ENCODE results near the gene TAX1BP1. TPM values are rescaled to one million over a fixed set of nuclear protein-coding genes. Genes with fewer than 3 reads are reported as not detected.
"Not testable (repeated sequence)": the region's sequence is repeated elsewhere in the genome, so short reads cannot be mapped to it uniquely, and the experiment has no call there.

The TAX1BP1 gene
- total RNA-seq, 2 experiments from 2014 or later: 53.1 to 53.9 TPM

- CTCF ChIA-PET; ATAC-seq; H3K9me3 Mint-ChIP-seq (ENCODE audit: insufficient read depth): not testable (repeated sequence)
These were observed 116.9 kb downstream of the TAX1BP1 start for GRCh38 chr7:27856703-27857485.

GRCh38 chr7:27860800-27861199 is 120.8 kb downstream of the TAX1BP1 start:
- ChIA-PET CTCF (no interaction called here), POLR2A (no interaction called here)
- Mint-ChIP-seq H3K36me3 (ENCODE audit: low read depth) (no peaks in the 10 kb centered on the region), H3K27me3 (ENCODE audit: low read depth) (no peaks in the 10 kb centered on the region), H3K9me3 (ENCODE audit: insufficient read depth) (no peaks in the 10 kb centered on the region), H3K4me1 (ENCODE audit: low read depth) (no peaks in the 10 kb centered on the region), H3K4me3 (no peak overlapping the region), H3K27ac (no peak overlapping the region)
- ATAC-seq (no peak), DNase-seq (no peak)

More at GRCh38 chr7:27856703-27857485, 116.9 kb downstream of the TAX1BP1 start:
- DNase-seq; H3K4me1 Mint-ChIP-seq (ENCODE audit: low read depth); H3K36me3 Mint-ChIP-seq (ENCODE audit: low read depth); H3K4me3 Mint-ChIP-seq; H3K27me3 Mint-ChIP-seq (ENCODE audit: low read depth); H3K27ac Mint-ChIP-seq: not testable (repeated sequence)
- POLR2A ChIA-PET: interaction anchor here (0.8 kb wide), 1 partner anchor 8 kb away, joined by 3 read pairs; no protein-coding TSS in a partner anchor

- ChIA-PET POLR2A (no interaction called here), CTCF (no interaction called here)
- H3K4me1 Mint-ChIP-seq (ENCODE audit: low read depth): peaks cover 8% of the 10 kb centered on the region
These were observed 121.8 kb downstream of the TAX1BP1 start for GRCh38 chr7:27861747-27862146.

GRCh38 chr7:27863880-27864279 is 123.9 kb downstream of the TAX1BP1 start:
- CTCF ChIA-PET: no interaction called here
- no peaks in the 10 kb centered on the region for H3K9me3 Mint-ChIP-seq (ENCODE audit: insufficient read depth)

More at GRCh38 chr7:27861747-27862146, 121.8 kb downstream of the TAX1BP1 start:
- Mint-ChIP-seq H3K9me3 (ENCODE audit: insufficient read depth) (no peaks in the 10 kb centered on the region), H3K4me3 (no peak overlapping the region), H3K36me3 (ENCODE audit: low read depth) (no peaks in the 10 kb centered on the region), H3K27me3 (ENCODE audit: low read depth) (no peaks in the 10 kb centered on the region), H3K27ac (no peak overlapping the region)
- ATAC-seq: no peak
- no peak for DNase-seq

GRCh38 chr7:27866256-27866655 is 126.3 kb downstream of the TAX1BP1 start:
- CTCF ChIA-PET: no interaction called here
- H3K27me3 Mint-ChIP-seq (ENCODE audit: low read depth): no peaks in the 10 kb centered on the region
- no peak for ATAC-seq

More at GRCh38 chr7:27863880-27864279, 123.9 kb downstream of the TAX1BP1 start:
- ATAC-seq (no peak), DNase-seq (no peak)
- Mint-ChIP-seq H3K36me3 (ENCODE audit: low read depth) (no peaks in the 10 kb centered on the region), H3K4me3 (no peak overlapping the region), H3K27ac (no peak overlapping the region), H3K4me1 (ENCODE audit: low read depth) (peaks cover 11% of the 10 kb centered on the region), H3K27me3 (ENCODE audit: low read depth) (no peaks in the 10 kb centered on the region)
- POLR2A ChIA-PET: no interaction called here

GRCh38 chr7:27866828-27867672 is 127.1 kb downstream of the TAX1BP1 start:
- no peak for DNase-seq
- H3K27ac Mint-ChIP-seq: no peak overlapping the region
- H3K9me3 Mint-ChIP-seq (ENCODE audit: insufficient read depth): no peaks in the 10 kb centered on the region
- no peak for ATAC-seq
- H3K27me3 Mint-ChIP-seq (ENCODE audit: low read depth): peaks cover 4% of the 10 kb centered on the region
- H3K4me1 Mint-ChIP-seq (ENCODE audit: low read depth): peaks cover 11% of the 10 kb centered on the region
- CTCF ChIA-PET: no interaction called here
- H3K36me3 Mint-ChIP-seq (ENCODE audit: low read depth): no peaks in the 10 kb centered on the region
- POLR2A ChIA-PET: no interaction called here
- no peak overlapping the region for H3K4me3 Mint-ChIP-seq

More at GRCh38 chr7:27866256-27866655, 126.3 kb downstream of the TAX1BP1 start:
- H3K4me1 Mint-ChIP-seq (ENCODE audit: low read depth): peaks cover 11% of the 10 kb centered on the region
- POLR2A ChIA-PET: no interaction called here
- H3K9me3 Mint-ChIP-seq (ENCODE audit: insufficient read depth): no peaks in the 10 kb centered on the region
- H3K36me3 Mint-ChIP-seq (ENCODE audit: low read depth): no peaks in the 10 kb centered on the region
- H3K27ac Mint-ChIP-seq: no peak overlapping the region
- DNase-seq: peak; percentile 30
- H3K4me3 Mint-ChIP-seq: no peak overlapping the region

- no peak for DNase-seq
- POLR2A ChIA-PET: no interaction called here
- ATAC-seq: no peak
- H3K4me3 Mint-ChIP-seq: no peak overlapping the region
- no peak overlapping the region for H3K27ac Mint-ChIP-seq
- peaks cover 4% of the 10 kb centered on the region for H3K27me3 Mint-ChIP-seq (ENCODE audit: low read depth)
- no peaks in the 10 kb centered on the region for H3K9me3 Mint-ChIP-seq (ENCODE audit: insufficient read depth)
- H3K4me1 Mint-ChIP-seq (ENCODE audit: low read depth): peaks cover 11% of the 10 kb centered on the region
- CTCF ChIA-PET: no interaction called here
- no peaks in the 10 kb centered on the region for H3K36me3 Mint-ChIP-seq (ENCODE audit: low read depth)
These were observed 128.2 kb downstream of the TAX1BP1 start for GRCh38 chr7:27868131-27868550.

- Mint-ChIP-seq H3K9me3 (ENCODE audit: insufficient read depth) (no peaks in the 10 kb centered on the region), H3K27ac (no peak overlapping the region), H3K27me3 (ENCODE audit: low read depth) (peaks cover 4% of the 10 kb centered on the region), H3K36me3 (ENCODE audit: low read depth) (no peaks in the 10 kb centered on the region), H3K4me1 (ENCODE audit: low read depth) (peaks cover 11% of the 10 kb centered on the region), H3K4me3 (no peak overlapping the region)
- CTCF ChIA-PET: no interaction called here
- POLR2A ChIA-PET: no interaction called here
- ATAC-seq (no peak), DNase-seq (no peak)
These were observed 129.1 kb downstream of the TAX1BP1 start for GRCh38 chr7:27869056-27869455.

- Mint-ChIP-seq H3K4me3 (no peak overlapping the region), H3K9me3 (ENCODE audit: insufficient read depth) (no peaks in the 10 kb centered on the region), H3K36me3 (ENCODE audit: low read depth) (no peaks in the 10 kb centered on the region), H3K4me1 (ENCODE audit: low read depth) (peaks cover 11% of the 10 kb centered on the region), H3K27ac (no peak overlapping the region), H3K27me3 (ENCODE audit: low read depth) (peaks cover 6% of the 10 kb centered on the region)
- DNase-seq (no peak), ATAC-seq (no peak)
- POLR2A ChIA-PET: no interaction called here
- CTCF ChIA-PET: no interaction called here
These were observed 130.6 kb downstream of the TAX1BP1 start for GRCh38 chr7:27870595-27870994.

GRCh38 chr7:27871086-27871485 is 131.1 kb downstream of the TAX1BP1 start:
- ChIA-PET POLR2A (no interaction called here), CTCF (no interaction called here)
- DNase-seq (no peak), ATAC-seq (no peak)
- peaks cover 9% of the 10 kb centered on the region for H3K4me1 Mint-ChIP-seq (ENCODE audit: low read depth)
- H3K27me3 Mint-ChIP-seq (ENCODE audit: low read depth): peaks cover 6% of the 10 kb centered on the region
- H3K9me3 Mint-ChIP-seq (ENCODE audit: insufficient read depth): no peaks in the 10 kb centered on the region
- H3K27ac Mint-ChIP-seq: no peak overlapping the region
- no peaks in the 10 kb centered on the region for H3K36me3 Mint-ChIP-seq (ENCODE audit: low read depth)
- no peak overlapping the region for H3K4me3 Mint-ChIP-seq

GRCh38 chr7:27871866-27872265 is 131.9 kb downstream of the TAX1BP1 start:
- Mint-ChIP-seq H3K27ac (no peak overlapping the region), H3K36me3 (ENCODE audit: low read depth) (no peaks in the 10 kb centered on the region), H3K4me1 (ENCODE audit: low read depth) (peaks cover 1% of the 10 kb centered on the region), H3K9me3 (ENCODE audit: insufficient read depth) (no peaks in the 10 kb centered on the region), H3K27me3 (ENCODE audit: low read depth) (peaks cover 6% of the 10 kb centered on the region), H3K4me3 (no peak overlapping the region)
- ATAC-seq (no peak), DNase-seq (no peak)
- POLR2A ChIA-PET: no interaction called here
- CTCF ChIA-PET: no interaction called here
